DMS153 treated with DMSO at 0.1 percent for 48 hours (cell line): Measurements from ENCODE around the gene CEP131.
A peak's percentile ranks its signal among the peaks of the same experiment; 100 is the strongest.
"Not testable (repeated sequence)": the region's sequence is repeated elsewhere in the genome, so short reads cannot be mapped to it uniquely, and the experiment has no call there.

ENCODE experiments used
- DNase-seq: peaks from one replicate; lab custom pipeline; 2025; ENCODE audit not compliant: unreplicated experiment; lab: John Stamatoyannopoulos, UW

The CEP131 gene

DNA sequence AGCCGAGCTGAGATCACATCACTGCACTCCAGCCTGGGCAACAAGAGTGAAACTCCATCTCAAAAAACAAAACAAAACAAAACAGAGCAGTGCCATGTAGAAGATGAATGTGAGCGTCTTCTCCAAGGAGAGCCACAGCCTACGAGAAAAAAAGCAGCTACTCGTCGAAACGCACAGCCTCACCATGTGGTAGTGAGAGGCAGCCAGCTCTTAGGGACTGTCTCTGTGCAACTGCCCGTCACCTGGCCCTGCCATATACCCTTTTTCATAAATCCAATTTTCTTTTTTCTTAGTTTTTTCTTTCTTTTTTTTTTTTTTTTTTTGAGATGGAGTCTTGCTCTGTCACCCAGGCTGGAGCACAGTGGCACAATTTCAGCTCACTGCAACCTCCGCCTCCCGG, 68.7 kb downstream of the CEP131 start:
- DNase-seq: not testable (repeated sequence)

DNA sequence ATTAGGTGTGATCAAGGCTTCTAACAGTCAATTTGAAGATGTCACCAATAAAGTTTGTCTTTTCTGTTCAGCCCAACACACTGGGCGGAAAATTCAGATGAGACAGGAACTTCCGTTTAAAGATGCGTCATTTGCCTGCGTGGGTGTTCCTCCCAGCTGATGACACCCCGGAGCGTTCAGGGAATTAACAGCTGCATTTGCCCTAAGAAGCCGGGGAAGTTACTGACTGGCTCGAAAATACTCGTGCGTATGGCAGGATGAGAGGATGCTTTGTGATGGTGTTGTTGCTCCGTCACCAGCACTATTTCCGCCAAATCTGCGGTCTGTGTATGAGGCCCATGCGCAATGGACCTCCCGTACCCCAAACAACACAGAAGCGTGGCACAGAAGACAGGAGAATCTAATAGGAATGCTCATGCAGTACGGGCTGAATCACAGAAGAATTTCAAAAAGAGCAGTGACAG, 69.4 kb downstream of the CEP131 start:
- no peak for DNase-seq

DNA sequence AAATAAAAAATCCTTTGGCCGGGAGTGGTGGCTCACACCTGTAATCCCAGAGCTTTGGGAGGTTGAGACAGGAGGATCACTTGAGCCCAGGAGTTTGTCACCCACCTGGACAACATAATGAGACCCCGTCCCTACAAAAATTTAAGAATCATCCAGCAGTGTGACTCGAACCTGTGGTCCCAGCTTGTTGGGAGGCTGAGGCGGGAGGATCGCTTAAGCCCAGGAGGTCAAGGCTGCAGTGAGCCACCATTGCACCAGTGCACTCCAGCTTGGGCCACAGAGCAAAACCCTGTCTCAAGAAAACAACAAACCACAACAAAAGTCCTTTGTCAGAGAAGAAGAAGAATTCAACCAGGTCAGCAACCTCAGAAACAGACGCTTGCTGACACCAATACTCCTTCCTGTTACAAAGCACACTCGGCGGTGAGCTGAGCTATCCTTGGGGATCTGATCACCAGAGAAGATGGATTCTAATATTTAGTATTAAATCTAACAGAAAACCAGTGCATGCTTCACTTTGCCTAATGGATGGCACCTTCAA, 70.4 kb downstream of the CEP131 start:
- DNase-seq: no peak

DNA sequence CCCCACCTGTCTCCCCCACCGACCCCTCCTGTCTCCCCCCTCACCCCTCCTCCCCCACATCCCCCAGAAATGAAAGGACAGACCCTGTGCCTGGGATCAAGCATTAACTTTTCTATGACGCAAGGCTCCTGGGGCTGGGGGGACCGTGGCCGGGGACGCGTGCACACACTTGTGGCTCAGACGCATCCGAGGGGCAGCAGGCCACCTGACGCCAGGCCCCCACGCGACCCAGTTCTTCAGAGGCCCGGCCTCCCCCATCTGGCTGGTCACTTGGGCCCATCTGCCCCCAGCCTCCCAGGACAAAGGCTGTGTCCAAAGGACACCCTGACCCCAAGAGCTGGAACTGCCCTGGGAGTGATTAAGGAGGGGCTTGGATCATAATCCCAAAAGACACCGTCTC, 71.5 kb downstream of the CEP131 start:
- no peak for DNase-seq

DNA sequence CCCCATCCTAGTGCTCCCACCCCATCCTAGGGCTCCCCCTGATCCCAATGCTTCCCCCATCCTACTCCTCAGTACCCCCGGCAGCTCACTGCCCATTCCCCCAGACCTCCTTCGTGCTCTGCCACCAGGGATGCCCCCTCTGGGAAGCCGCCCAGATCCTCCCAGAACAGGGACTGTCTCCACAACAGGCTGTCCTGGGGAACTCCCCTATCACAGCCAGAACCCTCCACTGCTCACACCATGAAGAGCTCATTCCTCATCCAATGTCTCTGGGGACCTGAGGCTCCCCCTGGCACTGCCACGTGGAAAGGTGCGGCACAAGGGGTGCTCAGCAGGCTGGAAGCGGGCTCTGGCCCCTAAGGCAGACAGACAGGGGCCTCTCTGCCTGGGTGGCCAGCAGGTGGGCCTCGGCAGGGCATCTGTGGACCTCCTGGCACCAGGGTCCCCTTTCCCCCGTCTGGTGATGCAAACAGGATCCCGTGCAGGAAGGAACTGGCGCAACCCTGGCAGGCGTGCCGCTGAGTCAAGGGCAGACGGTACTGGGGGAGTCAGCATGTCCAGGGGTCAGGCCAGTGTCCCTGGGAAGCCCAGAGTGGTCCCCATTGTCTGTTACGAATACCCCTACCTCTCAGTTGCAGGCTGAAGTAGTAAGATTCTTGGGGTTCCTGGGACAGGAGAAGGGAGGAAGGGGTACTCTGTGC, 72.2 kb downstream of the CEP131 start:
- DNase-seq: no peak

DNA sequence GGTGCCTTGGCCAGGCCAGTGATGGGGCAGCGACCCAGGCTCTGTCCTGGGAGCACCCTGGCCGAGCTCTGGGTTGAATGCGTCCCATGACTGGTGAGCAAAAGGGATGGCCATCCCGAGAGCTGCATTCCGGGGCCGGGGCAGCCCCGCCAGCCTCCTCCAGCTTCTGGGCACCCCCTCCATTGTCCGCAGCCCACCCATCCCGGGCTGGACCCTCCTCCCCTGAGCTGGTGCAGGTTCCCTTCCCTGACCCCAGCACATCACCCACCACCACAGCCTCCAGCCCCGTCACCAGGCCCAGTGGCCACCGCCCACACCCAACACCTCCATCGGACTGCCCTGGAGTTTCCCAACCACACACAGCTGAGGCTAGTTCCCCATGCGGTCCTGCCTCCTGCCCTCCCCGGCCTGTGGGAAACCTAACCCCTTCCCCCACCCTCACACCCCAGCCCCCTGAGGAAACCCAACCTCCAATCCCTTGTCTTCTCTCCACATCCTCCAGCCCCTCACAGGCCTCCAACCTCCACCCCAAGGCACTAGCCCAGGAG, 73.7 kb downstream of the CEP131 start:
- DNase-seq: no peak

DNA sequence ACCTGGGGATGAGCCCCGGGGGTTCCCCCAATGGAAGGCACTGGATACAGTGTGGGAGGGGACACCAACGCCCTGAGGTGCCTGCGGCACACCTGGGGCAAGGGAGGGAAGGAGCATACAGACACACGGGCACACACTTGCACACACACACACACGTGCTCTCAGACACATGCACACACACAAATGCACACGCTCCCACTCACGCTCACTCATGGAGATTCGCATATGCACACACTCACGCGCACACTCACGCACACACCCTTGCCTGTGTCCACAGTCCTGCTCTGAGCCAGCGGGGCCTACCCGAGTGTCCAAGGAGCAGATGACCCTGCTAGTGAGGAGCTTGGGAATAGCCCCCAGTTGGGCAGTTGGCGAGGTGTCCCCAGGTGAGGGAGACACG, 74.2 kb downstream of the CEP131 start:
- DNase-seq: no peak

DNA sequence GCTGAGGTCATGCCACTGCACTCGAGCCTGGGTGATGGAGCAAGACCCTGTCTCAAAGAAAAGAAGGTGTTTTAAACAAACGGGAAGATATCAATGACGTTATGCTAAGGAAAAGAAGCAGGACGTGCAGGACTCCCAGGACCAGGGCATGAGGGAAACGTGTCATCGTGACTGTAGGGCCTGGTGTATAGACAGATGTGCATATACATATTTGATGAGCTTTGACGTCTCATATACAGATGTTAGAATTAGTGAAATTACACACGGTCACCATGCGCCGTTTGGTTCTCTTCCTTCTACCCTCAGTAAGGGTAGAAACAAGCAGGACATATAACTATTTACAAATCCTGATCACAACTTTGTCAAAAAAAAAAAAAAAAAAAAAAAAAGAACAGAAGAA, 75.1 kb downstream of the CEP131 start:
- no peak for DNase-seq

DNA sequence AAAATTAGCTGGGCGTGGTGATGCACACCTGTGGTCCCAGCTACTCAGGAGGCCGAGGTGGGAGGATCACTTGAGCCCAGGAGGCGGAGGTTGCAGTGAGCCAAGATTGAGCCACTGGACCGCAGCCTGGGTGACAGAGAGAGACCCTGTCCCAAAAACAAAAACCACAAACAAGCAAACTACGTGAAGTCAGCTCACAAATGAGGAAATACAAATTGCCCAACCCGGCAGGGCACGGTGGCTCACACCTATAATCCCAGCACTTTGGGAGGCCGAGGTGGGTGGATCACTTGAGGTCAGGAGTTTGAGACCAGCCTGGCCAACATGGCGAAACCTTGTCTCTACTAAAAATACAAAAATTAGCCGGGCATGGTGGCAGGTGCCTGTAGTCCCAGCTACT, 76.6 kb downstream of the CEP131 start:
- DNase-seq: not testable (repeated sequence)

DNA sequence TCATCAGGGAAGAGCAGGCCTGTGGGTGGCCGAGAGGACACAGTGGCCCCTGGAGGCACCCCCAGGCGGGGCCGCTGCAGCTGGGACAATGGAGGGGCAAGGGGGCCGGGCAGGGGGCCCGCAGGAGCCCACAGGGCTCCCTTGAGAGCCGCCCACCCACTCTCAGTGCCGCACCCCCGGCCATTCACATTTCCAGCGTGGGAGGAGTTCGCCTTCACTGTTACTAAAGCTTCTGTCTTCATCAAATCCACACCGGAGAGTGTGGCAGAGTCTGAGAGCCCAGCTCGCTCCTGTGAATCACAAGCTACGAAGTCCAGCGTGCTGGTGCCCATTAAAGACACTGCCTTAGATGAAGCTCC, 78.4 kb downstream of the CEP131 start:
- DNase-seq: no peak

DNA sequence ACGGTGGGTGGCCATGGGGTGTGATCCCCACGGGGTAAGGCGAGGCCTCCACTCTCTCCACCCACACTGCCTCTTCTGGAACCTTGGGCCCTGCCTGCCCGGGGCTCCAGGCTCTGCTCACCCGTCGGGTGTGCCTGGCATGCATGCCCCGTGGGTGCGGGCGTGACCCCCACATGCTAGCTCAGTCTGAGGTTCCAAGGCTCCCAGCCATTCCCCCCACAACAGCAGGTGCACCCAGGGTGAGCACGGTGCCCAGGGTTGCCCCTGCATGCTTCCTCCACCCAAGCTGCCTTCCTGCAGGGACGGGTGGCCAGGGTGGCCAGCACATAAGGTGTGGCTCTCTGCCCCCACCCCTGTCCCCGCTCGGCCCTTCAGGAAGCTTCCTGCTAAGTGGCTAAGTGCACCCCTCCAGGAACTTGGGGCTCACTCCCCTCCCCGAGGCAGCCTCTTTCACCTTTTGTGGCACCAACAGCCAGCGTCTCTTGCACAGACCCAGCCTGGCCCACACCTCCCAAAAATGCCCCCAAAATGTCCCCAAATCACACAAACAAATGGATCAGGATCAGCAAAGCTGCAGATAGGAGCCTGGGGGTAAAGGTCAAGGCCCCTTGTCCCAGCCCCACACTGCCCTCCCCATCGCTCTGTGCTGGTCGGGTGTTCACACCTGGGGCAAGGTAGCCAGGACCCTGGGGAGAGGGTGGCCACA, 78.9 kb downstream of the CEP131 start:
- no peak for DNase-seq

DNA sequence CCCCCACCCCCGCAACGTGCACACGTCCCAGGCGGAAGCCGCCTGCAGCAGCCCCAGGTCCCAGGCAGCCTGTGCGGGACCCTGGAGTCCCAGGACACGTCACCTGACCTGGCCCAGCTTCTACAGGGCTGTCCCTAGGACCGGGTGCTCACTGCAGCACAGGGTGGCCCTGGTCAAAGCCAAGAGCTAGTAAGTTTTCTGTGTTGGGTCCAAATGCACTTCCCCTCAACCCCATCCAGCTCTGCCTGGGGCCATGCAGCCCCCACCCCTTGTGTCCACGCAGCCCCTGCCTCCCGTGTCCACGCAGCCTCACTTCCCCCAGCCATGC, 79.6 kb downstream of the CEP131 start:
- no peak for DNase-seq

DNA sequence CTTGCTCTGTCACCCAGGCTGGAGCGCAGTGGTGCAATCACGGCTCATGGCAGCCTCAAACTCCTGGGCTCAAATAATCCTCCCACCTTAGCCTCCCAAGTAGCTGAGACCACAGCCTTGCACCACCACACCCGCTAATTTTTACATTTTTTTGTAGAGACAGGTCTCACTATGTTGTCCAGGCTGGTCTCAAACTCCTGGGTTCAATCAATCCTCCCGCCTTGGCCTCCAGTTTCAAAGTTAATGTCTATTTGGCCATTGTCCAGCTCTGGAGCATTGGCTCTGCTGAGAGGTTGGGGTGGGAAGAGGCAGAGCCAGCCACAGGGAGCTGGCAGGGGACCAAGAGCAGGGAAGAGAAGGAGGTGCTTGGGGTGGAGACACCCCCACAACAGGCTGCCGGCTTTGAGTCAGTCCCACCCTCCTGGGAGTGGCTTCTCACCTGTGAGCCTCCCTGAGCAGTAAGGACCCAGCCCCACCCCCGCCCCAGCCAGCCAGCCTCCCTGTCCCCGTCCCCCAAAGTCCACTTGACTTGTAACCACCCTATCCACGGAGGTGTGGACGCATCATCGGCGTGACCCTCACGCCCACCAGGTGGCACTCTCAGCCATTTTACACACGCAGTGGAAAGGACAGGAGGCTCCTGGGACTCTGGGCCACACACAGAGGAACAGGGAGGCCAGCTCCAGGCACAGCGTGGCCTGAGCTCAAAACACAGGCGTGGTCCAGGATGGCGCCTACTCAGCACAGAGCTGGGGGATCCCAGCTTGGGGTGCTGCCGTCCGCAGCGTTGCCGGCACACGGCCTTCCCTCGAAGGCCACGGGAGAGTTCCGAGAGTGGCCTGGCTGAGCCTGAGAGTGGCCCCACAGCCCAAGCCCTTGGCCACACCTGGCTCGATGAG, 80.2 kb downstream of the CEP131 start:
- DNase-seq: peak; percentile 90

DNA sequence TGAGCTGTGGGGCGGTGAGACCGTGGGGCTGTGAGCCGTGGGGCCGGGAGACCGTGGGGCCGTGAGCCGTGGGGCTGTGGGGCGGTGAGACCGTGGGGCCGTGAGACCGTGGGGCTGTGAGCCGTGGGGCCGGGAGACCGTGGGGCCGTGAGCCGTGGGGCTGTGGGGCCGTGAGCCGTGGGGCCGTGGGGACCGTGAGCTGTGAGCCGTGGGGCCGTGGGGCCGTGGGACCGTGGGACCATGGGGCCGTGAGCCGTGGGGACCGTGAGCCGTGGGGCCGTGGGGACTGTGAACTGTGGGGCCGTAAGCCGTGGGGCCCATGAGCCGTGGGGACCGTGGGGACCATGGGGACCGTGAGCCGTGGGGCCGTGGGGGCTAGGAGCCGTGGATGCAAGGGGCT, 82.1 kb downstream of the CEP131 start:
- DNase-seq: no peak

DNA sequence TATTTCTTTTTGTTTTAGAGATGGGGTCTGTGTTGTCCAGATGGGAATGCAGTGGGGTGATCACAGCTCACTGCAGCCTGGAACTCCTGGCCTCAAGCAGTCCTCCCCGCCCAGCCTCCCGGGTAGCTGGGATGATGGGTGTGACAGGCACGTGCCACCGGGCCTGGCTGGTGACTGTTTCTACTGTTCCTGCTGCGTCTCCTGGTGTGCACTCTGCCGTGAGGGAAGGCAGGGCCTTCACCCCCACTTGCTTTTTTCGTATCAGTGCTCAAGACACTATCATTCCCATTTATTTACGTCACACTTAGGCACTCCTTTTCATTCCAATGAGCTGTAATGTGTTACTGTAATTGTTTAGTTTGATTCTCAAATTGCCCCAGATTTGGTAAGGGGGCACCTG, 82.7 kb downstream of the CEP131 start:
- DNase-seq: no peak
